HG03095 (cell line): ENCODE results near the gene INPP5E.
"Not testable (repeated sequence)": the region's sequence is repeated elsewhere in the genome, so short reads cannot be mapped to it uniquely, and the experiment has no call there.

Experiments used
- ATAC-seq: cut with Tn5 transposase; IDR thresholded peaks from one replicate; pipeline ENCODE4 v1.9.1; 2021; ENCODE audit warnings: moderate library complexity; ENCODE audit not compliant: unreplicated experiment

The INPP5E gene

GRCh38 chr9:136407061-136407460 is 32.6 kb downstream of the INPP5E start:
- not testable (repeated sequence) for ATAC-seq

- ATAC-seq: not testable (repeated sequence)
These were observed 33.7 kb downstream of the INPP5E start for GRCh38 chr9:136405904-136406303.

DNA sequence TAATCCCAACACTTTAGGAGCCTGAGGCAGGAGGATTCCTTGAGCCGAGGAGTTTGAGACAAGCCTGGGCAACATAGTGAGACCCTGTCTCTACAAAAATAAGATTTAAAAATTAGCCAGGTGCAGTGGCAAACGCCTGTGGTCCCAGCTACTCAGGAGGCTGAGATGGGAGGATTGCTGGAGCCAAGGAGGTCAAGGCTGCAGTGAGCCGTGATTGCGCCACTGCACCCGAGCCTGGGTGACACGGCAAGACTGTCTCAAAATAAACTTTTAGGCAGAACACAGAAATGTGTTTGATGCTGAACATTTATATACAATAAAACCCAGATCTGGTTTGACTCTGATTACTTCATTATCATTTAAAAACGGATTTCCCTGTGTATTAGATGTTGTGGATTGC is 34.2 kb downstream of the INPP5E start:
- ATAC-seq: no peak

- ATAC-seq: no peak
These were observed 34.9 kb downstream of the INPP5E start for GRCh38 chr9:136404801-136405136.

GRCh38 chr9:136403915-136404800 is 35.5 kb downstream of the INPP5E start:
- ATAC-seq: no peak

DNA sequence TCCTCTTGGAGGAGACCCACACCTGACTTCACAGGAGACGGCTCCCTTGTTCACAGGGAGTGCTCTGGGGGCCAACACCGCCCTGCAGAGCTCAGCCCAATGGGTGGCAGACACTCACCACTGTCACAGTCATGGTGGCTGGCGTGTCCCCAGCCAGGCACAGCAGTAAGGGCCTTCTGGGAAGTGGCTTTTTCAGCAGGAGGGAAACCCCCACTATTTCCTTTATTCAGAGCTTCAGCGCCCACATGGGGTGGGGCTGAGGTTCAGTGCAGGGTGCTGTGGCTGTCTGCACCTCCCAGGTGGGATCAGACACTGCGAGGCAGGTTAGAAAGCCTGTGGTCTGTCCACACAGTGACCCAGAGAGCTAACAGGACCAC is 36.1 kb downstream of the INPP5E start:
- ATAC-seq: peak; percentile 45

DNA sequence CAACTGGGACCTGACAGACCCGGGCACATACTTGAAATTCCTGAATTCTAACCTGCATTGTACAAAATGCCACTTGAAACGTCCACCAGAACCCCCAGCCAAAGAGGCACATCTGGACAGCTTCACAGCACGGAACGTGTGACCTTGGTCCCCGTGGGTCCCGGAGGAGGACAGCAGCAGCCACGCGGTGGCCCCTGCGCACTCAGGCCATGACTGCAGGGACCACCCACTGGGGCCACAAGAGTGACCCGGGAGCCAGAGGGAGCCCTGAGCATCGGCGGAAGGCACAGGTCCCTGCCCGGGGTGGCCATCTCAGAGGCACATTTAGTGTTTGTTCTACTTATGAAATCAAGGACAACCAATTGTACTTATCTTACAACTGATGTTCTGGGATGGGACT is 37.6 kb downstream of the INPP5E start:
- no peak for ATAC-seq

GRCh38 chr9:136401173-136401922 is 38.3 kb downstream of the INPP5E start:
- no peak for ATAC-seq

DNA sequence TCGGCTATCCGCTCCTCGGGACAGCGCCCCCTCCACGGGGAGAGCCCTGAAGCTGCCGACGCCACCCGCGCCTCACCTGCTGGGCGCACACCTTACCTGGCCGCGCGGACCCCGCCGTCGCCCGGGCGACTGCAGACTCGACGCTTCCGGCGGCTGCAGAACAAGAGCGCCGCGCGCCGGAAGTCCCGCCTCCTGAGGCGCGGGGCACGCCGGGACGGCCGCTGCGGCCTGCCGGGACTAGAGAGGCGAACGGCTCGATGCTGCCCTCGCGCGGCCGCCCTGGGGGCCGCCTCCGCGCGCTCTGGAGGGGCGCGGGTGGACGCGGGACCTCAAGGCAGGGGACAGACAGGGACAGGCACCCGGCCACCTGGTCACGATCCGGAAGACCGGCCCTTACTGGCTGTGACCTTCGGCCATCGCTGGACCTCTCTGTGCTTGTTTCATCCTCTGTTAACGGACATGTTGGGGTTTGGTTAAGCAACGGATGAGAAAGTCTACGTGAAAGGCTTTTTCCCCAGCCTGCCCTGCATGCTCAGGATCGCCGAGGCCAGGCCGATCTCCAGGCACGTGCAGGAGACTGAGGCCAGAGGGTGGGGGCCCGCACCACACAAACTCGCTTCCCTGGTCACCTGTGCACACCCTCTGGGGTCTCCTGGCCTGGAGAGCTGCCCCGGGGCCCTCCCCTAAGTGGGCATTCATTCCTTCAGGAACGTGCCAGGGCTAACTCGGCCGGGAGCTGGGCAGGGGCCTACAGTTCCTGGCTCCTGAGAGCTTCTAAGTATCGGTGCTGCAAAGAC is 39.4 kb downstream of the INPP5E start, which contains the start of gene SNAPC4:
SNAPC4 (minus strand) TSS at position 133 of the 797 bp plus-strand sequence. CDS start 1,742 bp downstream, outside the sequence.
- ATAC-seq: no peak

DNA sequence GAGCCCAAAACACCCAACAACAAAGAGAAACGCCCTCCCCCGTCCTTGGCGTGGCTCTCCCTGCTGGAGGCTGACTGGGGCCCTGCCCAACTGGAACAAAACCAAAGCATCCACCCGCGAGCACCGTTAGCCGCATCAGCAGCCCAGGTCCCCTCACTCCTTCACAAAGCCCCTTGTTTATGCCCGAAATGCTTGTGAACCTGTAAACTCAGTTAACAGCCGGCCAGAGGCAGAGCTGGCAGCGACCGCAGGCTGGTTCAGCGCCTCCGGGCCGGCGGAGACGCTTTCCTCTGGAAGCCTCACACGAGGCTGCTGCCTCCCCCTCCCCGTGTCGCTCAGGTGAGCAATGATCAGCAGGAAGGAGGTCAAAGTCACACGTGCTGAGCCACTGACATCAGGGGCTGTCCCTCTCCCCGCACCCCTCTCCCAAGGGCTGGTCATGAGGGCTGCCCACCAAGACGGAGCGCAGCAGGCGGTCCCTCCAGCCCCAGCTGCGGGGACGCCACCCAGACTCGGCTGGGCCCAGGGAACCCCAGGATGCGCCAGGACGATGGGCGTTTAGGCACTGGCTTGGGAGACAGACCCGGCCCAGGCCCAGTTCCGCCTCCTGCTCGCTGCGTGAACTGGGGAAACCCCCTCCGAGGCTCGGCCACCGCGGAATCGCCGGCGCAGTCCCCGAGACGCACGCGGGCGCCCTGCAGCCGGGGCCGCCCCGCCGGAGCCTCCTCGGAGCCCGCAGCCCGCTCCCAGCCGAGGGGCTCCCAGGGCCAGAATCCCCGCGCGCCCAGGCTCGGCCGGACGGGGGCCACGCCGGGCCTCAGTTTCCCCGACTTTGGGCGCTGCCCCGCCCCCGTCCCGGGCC is 40.2 kb downstream of the INPP5E start:
- no peak for ATAC-seq

GRCh38 chr9:136398286-136398685 is 41.4 kb downstream of the INPP5E start:
- ATAC-seq: no peak

- ATAC-seq: no peak
These were observed 42.0 kb downstream of the INPP5E start for GRCh38 chr9:136397643-136398042.

GRCh38 chr9:136396219-136396515 is 43.5 kb downstream of the INPP5E start:
- ATAC-seq: no peak

GRCh38 chr9:136395345-136396218 is 44.1 kb downstream of the INPP5E start:
- ATAC-seq: no peak

- no peak for ATAC-seq
These were observed 44.7 kb downstream of the INPP5E start for GRCh38 chr9:136395020-136395340.

GRCh38 chr9:136394312-136395019 is 45.2 kb downstream of the INPP5E start:
- ATAC-seq: no peak

- no peak for ATAC-seq
These were observed 46.1 kb downstream of the INPP5E start for GRCh38 chr9:136393531-136393930.

DNA sequence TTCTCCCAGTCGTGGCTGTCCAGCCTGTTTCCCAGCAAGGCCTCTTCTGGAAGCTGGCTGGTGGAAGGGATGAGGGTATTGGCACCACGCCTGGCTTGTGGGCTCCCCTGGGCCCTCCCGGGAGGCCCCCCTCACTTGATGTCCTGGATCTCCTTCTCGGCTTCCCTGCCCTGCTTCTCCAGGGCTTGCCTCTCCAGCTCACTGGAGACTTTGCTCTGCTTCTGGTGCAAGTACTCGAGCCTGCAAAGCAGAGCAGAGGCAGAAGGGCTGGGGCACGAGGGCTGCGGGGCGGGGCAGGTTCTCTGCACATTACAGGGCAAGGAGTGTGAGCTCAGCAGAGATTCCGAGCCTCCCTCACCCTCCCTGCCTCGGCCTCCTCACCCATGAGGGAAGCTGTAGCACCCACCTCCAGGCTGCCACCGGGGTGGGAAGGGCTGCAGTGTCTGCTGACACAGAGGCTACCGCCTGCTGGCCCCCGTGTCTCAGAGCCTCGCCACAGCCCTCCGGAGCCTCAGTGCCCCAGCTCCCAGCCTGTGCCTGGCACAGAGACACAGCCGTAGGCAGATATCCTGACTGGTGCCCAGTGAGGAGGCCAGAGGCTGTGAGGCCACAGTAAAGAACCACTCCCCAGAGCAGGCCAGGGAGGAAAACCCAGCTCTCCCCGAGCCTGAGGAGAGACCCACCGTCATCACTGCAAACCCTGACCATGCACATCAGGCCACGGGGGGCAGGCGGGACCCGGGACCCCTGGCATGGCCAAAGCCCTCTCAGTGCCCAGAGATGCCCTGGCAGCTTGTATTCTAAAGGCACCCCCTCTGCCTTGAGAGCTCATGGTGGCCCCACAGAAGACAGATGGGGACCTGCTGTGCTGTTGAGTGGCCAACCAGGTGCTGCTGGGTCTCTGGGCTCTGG is 46.9 kb downstream of the INPP5E start:
- no peak for ATAC-seq
